HepG2 (cell line): ENCODE data around the gene DMBT1. TPM values are rescaled to one million over a fixed set of nuclear protein-coding genes. Genes with fewer than 3 reads are reported as not detected.
A peak's percentile ranks its signal among the peaks of the same experiment; 100 is the strongest.

Experiments
- ATAC-seq: fragments of 200-7000 bp; cut with Tn5 transposase; 3 replicates; pipeline ENCODE4 v1.9.1; 2020; ENCODE audit warnings: mild to moderate bottlenecking, moderate library complexity
- BruUV-seq: library from RNA; stranded (reverse); fragments of 400-500 nt; replicated peaks from 2 replicates; lab custom pipeline; 2021; lab: Mats Ljungman, UMichigan
- CTCF ChIA-PET: fragments of 300-600 bp; formaldehyde crosslinking; extraction: SDS; loops from one replicate; lab custom pipeline; 2021; ENCODE audit warnings: low total read pairs, inconsistent platforms, low intra/inter-chr PET ratio; lab: Yijun Ruan, JAX
- POLR2A ChIA-PET: fragments of 350-600 bp; sonication (Branson Sonifier 250); formaldehyde crosslinking; loops from one replicate; lab custom pipeline; 2020; ENCODE audit warnings: antibody characterized with exemption, inconsistent platforms; lab: Yijun Ruan, JAX
- DNase-seq: peaks from one replicate; pipeline ENCODE4 v3.0.0-alpha.2; 2015; ENCODE audit warnings: low spot score
- FAIRE-seq: peaks from 3 replicates; lab custom pipeline; 2011; peaks lifted over from hg19 to GRCh38; lab: Jason Lieb, UNC
- H2AFZ ChIP-seq: one replicate; pipeline ENCODE4 v1.6.1; 2011; ENCODE audit warnings: low read length, inconsistent platforms
- H3K27ac ChIP-seq: fragments of 300-600 bp; 3 replicates; pipeline ENCODE4 v1.8.0; 2011; ENCODE audit warnings: mixed run types, mild to moderate bottlenecking, mixed read lengths, low read length, inconsistent platforms; ENCODE audit not compliant: insufficient read depth; ENCODE audit errors: extremely low read length
- H3K27me3 ChIP-seq, 2 experiments: fragments of 200-600 bp in 1 of 2; 2 replicates in 1 of 2; 3 replicates in 1 of 2; pipeline versions ENCODE4 v1.6.0 to v1.8.0; 2011; ENCODE audit warnings: low read length in 2 of 2, mild to moderate bottlenecking in 2 of 2, moderate library complexity in 2 of 2, inconsistent platforms in 1 of 2; ENCODE audit not compliant: insufficient read depth in 2 of 2, control insufficient read depth in 1 of 2
- H3K36me3 ChIP-seq, 2 experiments: fragments of 200-600 bp in 1 of 2; replicated peaks in 1 of 2; 2 replicates in 1 of 2; 3 replicates in 1 of 2; pipeline versions ENCODE4 v1.5.1 to v1.8.0; 2011; ENCODE audit warnings: low read length in 2 of 2, inconsistent platforms in 1 of 2; ENCODE audit not compliant: insufficient read depth in 2 of 2, control insufficient read depth in 1 of 2
- H3K4me1 ChIP-seq: 2 replicates; pipeline ENCODE4 v1.5.1; 2012; ENCODE audit warnings: low read length, inconsistent platforms; ENCODE audit not compliant: insufficient read depth
- H3K4me2 ChIP-seq: 2 replicates; pipeline ENCODE4 v1.6.0; 2011; ENCODE audit warnings: low read depth, low read length, inconsistent platforms
- H3K4me3 ChIP-seq, 3 experiments: fragments of 200-600 bp in 1 of 3; sonication (generic), shearing (Covaris generic) in 1 of 3; replicated peaks in 1 of 3; 2 replicates each; pipeline ENCODE4 v1.5.1; 2011 to 2016; ENCODE audit warnings: low read length in 3 of 3, inconsistent platforms in 2 of 3, low read depth in 2 of 3, mild to moderate bottlenecking in 2 of 3, control low read depth in 1 of 3, mixed read lengths in 1 of 3; ENCODE audit not compliant: insufficient read depth in 1 of 3
- H3K79me2 ChIP-seq: one replicate; pipeline ENCODE4 v1.6.1; 2011; ENCODE audit warnings: low read length, inconsistent platforms; ENCODE audit not compliant: insufficient read depth
- H3K9ac ChIP-seq: 2 replicates; pipeline ENCODE4 v1.6.0; 2011; ENCODE audit warnings: mild to moderate bottlenecking, low read depth, low read length, inconsistent platforms; ENCODE audit not compliant: insufficient read depth
- H3K9me3 ChIP-seq: 2 replicates; pipeline ENCODE4 v1.5.1; 2012; ENCODE audit warnings: mild to moderate bottlenecking, low read length
- H4K20me1 ChIP-seq: 2 replicates; pipeline ENCODE4 v1.6.0; 2011; ENCODE audit warnings: inconsistent platforms, mild to moderate bottlenecking, low read length, moderate library complexity; ENCODE audit not compliant: insufficient read depth
- CHD4 ChIP-seq: fragments of 200-600 bp; sonication (generic); IDR thresholded peaks from 2 replicates; pipeline ENCODE4 v1.7.0; 2017; ENCODE audit warnings: mild to moderate bottlenecking, low read length, borderline replicate concordance
- MAFF ChIP-seq: IDR thresholded peaks from 2 replicates; pipeline ENCODE4 v1.6.1; 2011; ENCODE audit warnings: low read depth, low read length, improper control_type of control experiment
- MAFK ChIP-seq, 2 experiments: IDR thresholded peaks in 1 of 2; conservative IDR thresholded peaks in 1 of 2; 2 replicates each; pipeline ENCODE4 v1.6.1; 2011; ENCODE audit warnings: improper control_type of control experiment in 2 of 2, low read length in 2 of 2
- SETDB1 ChIP-seq: sonication (generic); formaldehyde crosslinking; IDR thresholded peaks from 2 replicates; pipeline ENCODE4 v1.5.1; 2020; ENCODE audit warnings: missing genetic modification reagents, mild to moderate bottlenecking, borderline replicate concordance
- TGIF2 ChIP-seq: IDR thresholded peaks from 2 replicates; pipeline ENCODE4 v1.6.1; 2016; ENCODE audit warnings: control low read depth, missing compliant biosample characterization
- ZNF350 ChIP-seq: sonication (generic); formaldehyde crosslinking; IDR thresholded peaks from 2 replicates; pipeline ENCODE4 v1.4.0; 2020; ENCODE audit warnings: mild to moderate bottlenecking, low read depth, missing genetic modification reagents, borderline replicate concordance
- ZNF512B ChIP-seq: sonication (generic); formaldehyde crosslinking; IDR thresholded peaks from 2 replicates; pipeline ENCODE4 v1.5.1; 2020; ENCODE audit warnings: missing genetic modification reagents, mild to moderate bottlenecking, borderline replicate concordance
- WGBS: methylation state at CpG from one replicate; pipeline ENCODE4 v1.1.6; 2017; ENCODE audit warnings: low lambda C conversion rate; 5-methylcytosine and 5-hydroxymethylcytosine counted together
- in situ Hi-C: cut with HindIII; loops from 2 replicates; pipeline ENCODE4 v1.10.0; 2017; ENCODE audit warnings: low pct_unique_long_range_greater_than_20kb; ENCODE audit not compliant: extremely low pct_ligation_motif_present
- intact Hi-C: fragments of 100-400 bp; cut with micrococcal nuclease; formaldehyde crosslinking; loops from one replicate; pipeline ENCODE4 v1.10.0; 2022; ENCODE audit not compliant: unreplicated experiment
- polyA plus RNA-seq, 8 experiments: library from polyadenylated mRNA; depleted of rRNA in 3 of 8; stranded (reverse) in 7 of 8; unstranded in 1 of 8; fragments of >200 nt; fragmentation: Illumina TruSeq in 4 of 8; extraction: Trizol in 4 of 8; gene quantifications; 2 replicates each; pipeline versions ENCODE4 v1.2.1 to v1.2.3, GENCODE V29; 2011 to 2016; ENCODE audit warnings: low read depth in 4 of 8, missing spikeins in 1 of 8, mixed read lengths in 1 of 8; ENCODE audit not compliant: insufficient read depth in 1 of 8
- total RNA-seq, 5 experiments: library from RNA; depleted of rRNA; stranded (reverse); fragments of >200 nt; fragmentation: Illumina TruSeq; extraction: Trizol; gene quantifications; 2 replicates each; pipeline ENCODE4 v1.2.3, GENCODE V29; 2016; ENCODE audit warnings: low read depth in 1 of 5
- TF ChIP-seq, protein P1 (sequence below): sonication (generic); formaldehyde crosslinking; IDR thresholded peaks from 2 replicates; pipeline ENCODE4 v1.9.0; 2021; ENCODE audit warnings: missing genetic modification reagents, borderline replicate concordance

DMBT1 gene
- total and polyA plus RNA-seq, 2 of the 13 experiments (the other 11 are each of a cell fraction or from before 2014, with no cell fraction given): not detected

DNA sequence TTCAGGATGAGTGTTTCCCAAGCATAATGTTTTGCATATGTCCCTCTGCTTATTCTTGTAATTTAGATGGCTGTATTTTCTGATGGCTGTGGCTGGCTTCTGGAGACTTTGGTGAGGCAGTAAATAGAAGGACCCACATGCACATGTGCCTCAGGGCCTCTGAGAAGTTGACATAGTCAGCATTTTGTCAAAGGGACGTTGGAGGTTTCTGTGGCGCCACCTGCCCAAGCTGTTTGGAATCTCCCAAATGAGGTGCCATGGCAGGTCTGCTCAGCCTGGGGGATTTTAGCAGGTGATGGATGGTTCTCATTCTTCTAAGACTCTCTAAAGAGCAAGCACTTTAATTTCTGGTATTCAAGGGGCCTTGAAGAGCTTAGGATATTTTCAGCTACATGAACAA, 109.3 kb downstream of the DMBT1 start:
- no peak overlapping the region for H3K9ac ChIP-seq
- no TSS peak for BruUV-seq
- in situ Hi-C loops (no loop called here), intact Hi-C loops (no loop called here)
- H2AFZ ChIP-seq: no peak overlapping the region
- POLR2A ChIA-PET: no interaction called here
- no peak overlapping the region for H3K27ac ChIP-seq
- H3K4me2 ChIP-seq: no peak overlapping the region
- H3K9me3 ChIP-seq: no peaks in the 10 kb centered on the region
- CTCF ChIA-PET: no interaction called here
- H3K79me2 ChIP-seq: no peaks in the 10 kb centered on the region
- WGBS: 7% methylated on average over 2 of the region's 2 CpGs
- peaks cover 1 to 31% of the 10 kb centered on the region in 2 experiments; a peak in 3 of 5 replicates for H3K27me3 ChIP-seq
- H4K20me1 ChIP-seq: no peaks in the 10 kb centered on the region
- DNase-seq (no peak), ATAC-seq (no peak), FAIRE-seq (no peak)
- H3K4me3 ChIP-seq: no peak overlapping the region
- no peak for TF ChIP-seq TGIF2 (CRISPR knock-in tag)
- no peak for TF ChIP-seq ZNF350 (CRISPR knock-in tag)
- TF ChIP-seq, protein P1, sequence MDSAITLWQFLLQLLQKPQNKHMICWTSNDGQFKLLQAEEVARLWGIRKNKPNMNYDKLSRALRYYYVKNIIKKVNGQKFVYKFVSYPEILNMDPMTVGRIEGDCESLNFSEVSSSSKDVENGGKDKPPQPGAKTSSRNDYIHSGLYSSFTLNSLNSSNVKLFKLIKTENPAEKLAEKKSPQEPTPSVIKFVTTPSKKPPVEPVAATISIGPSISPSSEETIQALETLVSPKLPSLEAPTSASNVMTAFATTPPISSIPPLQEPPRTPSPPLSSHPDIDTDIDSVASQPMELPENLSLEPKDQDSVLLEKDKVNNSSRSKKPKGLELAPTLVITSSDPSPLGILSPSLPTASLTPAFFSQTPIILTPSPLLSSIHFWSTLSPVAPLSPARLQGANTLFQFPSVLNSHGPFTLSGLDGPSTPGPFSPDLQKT (CRISPR knock-in tag): no peak
- TF ChIP-seq CHD4: no peak
- 0 out of 2 replicates have a peak, but pooled peaks have one; percentile 42 for TF ChIP-seq MAFF
- no peak for TF ChIP-seq SETDB1 (CRISPR knock-in tag)
- TF ChIP-seq MAFK (conservative IDR thresholded peaks at IDR 0.05 in 1 of 2, IDR thresholded peaks at IDR 0.05 in 1 of 2; ENCODE audit: low read length in 2 of 2): peak; percentile 60 to 66
- TF ChIP-seq ZNF512B: no peak
- H3K4me1 ChIP-seq: no peaks in the 10 kb centered on the region
- H3K36me3 ChIP-seq: no peaks in the 10 kb centered on the region
